PC-3 (cell line): Measurements from ENCODE around the gene ZNF324.

Experiments
- EZH2 ChIP-seq: fragments of 300-600 bp; sonication (generic); IDR thresholded peaks from one replicate; pipeline ENCODE4 v1.6.1; 2017; ENCODE audit warnings: antibody characterized with exemption, mild to moderate bottlenecking, low read length; ENCODE audit not compliant: unreplicated experiment
- TF ChIP-seq, protein P1 (sequence below): fragments of 300-600 bp; sonication (generic); conservative IDR thresholded peaks from 2 replicates; pipeline ENCODE4 v1.5.1; 2017; ENCODE audit warnings: antibody characterized with exemption, low read depth, mild to moderate bottlenecking, low read length

DNA sequence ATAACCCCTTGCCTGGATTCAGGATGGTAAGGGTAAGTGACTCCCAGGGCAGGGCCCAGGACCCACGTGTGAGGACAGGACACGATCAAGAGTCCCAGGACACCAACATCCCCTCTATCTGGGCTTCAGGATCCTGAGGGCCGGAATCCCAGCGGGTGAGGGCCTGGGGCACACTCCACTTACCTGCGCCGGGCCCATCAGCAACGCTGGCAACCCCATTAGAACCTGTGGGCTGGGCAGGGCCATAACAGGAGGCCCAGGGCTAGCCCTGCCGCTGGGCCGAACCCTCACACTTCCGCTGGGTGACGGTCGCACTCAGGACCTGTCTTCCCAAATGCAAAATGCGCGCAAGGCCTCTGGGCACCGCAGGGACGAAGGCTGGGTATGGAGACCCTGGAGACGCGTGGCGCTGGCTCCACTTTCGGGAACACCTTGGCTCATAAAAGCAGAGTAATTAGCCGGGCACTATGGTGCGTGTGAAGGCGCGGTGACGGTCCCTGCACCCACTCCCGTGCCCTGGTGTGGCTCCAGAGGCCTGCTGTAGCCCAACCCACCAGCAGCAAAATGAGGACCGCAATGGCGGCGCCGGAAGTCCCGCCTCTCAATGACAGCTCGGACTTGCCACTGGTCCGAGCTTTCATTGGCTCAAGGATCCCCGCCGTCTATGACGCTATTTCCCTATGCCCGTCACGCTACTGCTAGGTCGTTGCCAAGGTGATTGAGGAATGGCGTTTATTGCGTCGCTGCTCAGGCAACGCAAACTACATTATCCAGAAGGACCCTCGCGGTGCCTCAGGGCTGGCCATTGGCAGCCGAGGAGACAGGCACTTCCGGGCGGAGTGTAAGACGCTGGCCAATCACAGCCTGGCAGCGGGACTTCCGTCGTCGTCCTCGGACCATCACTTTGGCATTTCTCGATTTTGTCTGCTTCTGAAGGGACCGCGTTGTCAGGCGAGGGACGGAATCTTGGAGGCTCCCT is 27.0 kb upstream of the ZNF324 start, which contains the start of gene ZNF132:
- TF ChIP-seq, protein P1, sequence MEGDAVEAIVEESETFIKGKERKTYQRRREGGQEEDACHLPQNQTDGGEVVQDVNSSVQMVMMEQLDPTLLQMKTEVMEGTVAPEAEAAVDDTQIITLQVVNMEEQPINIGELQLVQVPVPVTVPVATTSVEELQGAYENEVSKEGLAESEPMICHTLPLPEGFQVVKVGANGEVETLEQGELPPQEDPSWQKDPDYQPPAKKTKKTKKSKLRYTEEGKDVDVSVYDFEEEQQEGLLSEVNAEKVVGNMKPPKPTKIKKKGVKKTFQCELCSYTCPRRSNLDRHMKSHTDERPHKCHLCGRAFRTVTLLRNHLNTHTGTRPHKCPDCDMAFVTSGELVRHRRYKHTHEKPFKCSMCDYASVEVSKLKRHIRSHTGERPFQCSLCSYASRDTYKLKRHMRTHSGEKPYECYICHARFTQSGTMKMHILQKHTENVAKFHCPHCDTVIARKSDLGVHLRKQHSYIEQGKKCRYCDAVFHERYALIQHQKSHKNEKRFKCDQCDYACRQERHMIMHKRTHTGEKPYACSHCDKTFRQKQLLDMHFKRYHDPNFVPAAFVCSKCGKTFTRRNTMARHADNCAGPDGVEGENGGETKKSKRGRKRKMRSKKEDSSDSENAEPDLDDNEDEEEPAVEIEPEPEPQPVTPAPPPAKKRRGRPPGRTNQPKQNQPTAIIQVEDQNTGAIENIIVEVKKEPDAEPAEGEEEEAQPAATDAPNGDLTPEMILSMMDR, result no peak
- no peak for TF ChIP-seq EZH2
